Neural progenitor cell (in vitro differentiated cells): ENCODE data around the gene VPS33B. TPM values are rescaled to one million over a fixed set of nuclear protein-coding genes. Genes with fewer than 3 reads are reported as not detected.

Experiments
- DNase-seq: peaks from one replicate; pipeline ENCODE4 v3.0.0-alpha.2; 2016; ENCODE audit warnings: low spot score
- H2AFZ ChIP-seq: fragments of 200-600 bp; sonication (generic); replicated peaks from 2 replicates; pipeline ENCODE4 v1.6.1; 2016; ENCODE audit warnings: antibody characterized with exemption
- H3F3A ChIP-seq: fragments of 200-600 bp; sonication (generic); 2 replicates; pipeline ENCODE4 v1.6.1; 2016; ENCODE audit warnings: antibody characterized with exemption, low read depth
- H3K27ac ChIP-seq: fragments of 200-600 bp; sonication (generic); 2 replicates; pipeline ENCODE4 v1.5.1; 2016; ENCODE audit warnings: mild to moderate bottlenecking
- H3K27me3 ChIP-seq: fragments of 200-600 bp; sonication (generic); 2 replicates; pipeline ENCODE4 v1.6.1; 2016; ENCODE audit warnings: mild to moderate bottlenecking, moderate library complexity
- H3K36me3 ChIP-seq: fragments of 200-600 bp; sonication (generic); 2 replicates; pipeline ENCODE4 v1.5.1; 2016
- H3K4me1 ChIP-seq: fragments of 200-600 bp; sonication (generic); 2 replicates; pipeline ENCODE4 v1.6.1; 2016; ENCODE audit warnings: mixed run types
- H3K4me2 ChIP-seq: fragments of 200-600 bp; sonication (generic); 2 replicates; pipeline ENCODE4 v1.6.1; 2016
- H3K4me3 ChIP-seq: fragments of 200-600 bp; sonication (generic); 2 replicates; pipeline ENCODE4 v1.5.1; 2016
- H3K79me2 ChIP-seq: fragments of 200-600 bp; sonication (generic); 2 replicates; pipeline ENCODE4 v1.6.1; 2016; ENCODE audit warnings: low read depth
- H3K9ac ChIP-seq: fragments of 200-600 bp; sonication (generic); 2 replicates; pipeline ENCODE4 v1.6.1; 2016
- H3K9me3 ChIP-seq: fragments of 200-600 bp; sonication (generic); 2 replicates; pipeline ENCODE4 v1.5.1; 2016; ENCODE audit warnings: low read depth
- H4K20me1 ChIP-seq: fragments of 200-600 bp; sonication (generic); 2 replicates; pipeline ENCODE4 v1.6.1; 2016; ENCODE audit warnings: low read depth
- H3K27ac Mint-ChIP-seq: 3 replicates; pipeline ENCODE4 v1.8.0; 2021; ENCODE audit warnings: mixed read lengths
- H3K27me3 Mint-ChIP-seq: 2 replicates; pipeline ENCODE4 v1.8.0; 2022; ENCODE audit warnings: low read depth, mild to moderate bottlenecking, inconsistent platforms, moderate library complexity, mixed read lengths; ENCODE audit not compliant: insufficient read depth
- H3K36me3 Mint-ChIP-seq: 3 replicates; pipeline ENCODE4 v1.8.0; 2021; ENCODE audit warnings: mixed read lengths
- H3K4me1 Mint-ChIP-seq: 3 replicates; pipeline ENCODE4 v1.8.0; 2021; ENCODE audit warnings: mixed read lengths
- H3K4me3 Mint-ChIP-seq: 3 replicates; pipeline ENCODE4 v1.8.0; 2021; ENCODE audit warnings: mild to moderate bottlenecking, moderate library complexity, mixed read lengths
- H3K9me3 Mint-ChIP-seq: 3 replicates; pipeline ENCODE4 v1.8.0; 2020; ENCODE audit warnings: mixed read lengths
- CTCF ChIP-seq: fragments of 200-600 bp; sonication (generic); IDR thresholded peaks from 2 replicates; pipeline ENCODE4 v1.5.1; 2017; ENCODE audit warnings: antibody characterized with exemption, mild to moderate bottlenecking
- EZH2 ChIP-seq: fragments of 200-600 bp; sonication (generic); IDR thresholded peaks from 2 replicates; pipeline ENCODE4 v1.6.1; 2017; ENCODE audit warnings: antibody characterized with exemption, mild to moderate bottlenecking, moderate library complexity
- EZH2phosphoT487 ChIP-seq: fragments of 200-600 bp; sonication (generic); IDR thresholded peaks from 2 replicates; pipeline ENCODE4 v1.6.1; 2017; ENCODE audit warnings: antibody characterized with exemption
- total RNA-seq: library from RNA; depleted of rRNA; stranded (reverse); fragments of >200 nt; gene quantifications from 2 replicates; pipeline ENCODE4 v1.2.3, GENCODE V29; 2015; ENCODE audit warnings: low replicate concordance

The VPS33B gene
- total RNA-seq, 1 donor from 2014 or later = 13.9 TPM

GRCh38 chr15:90955624-90956273, 66.6 kb downstream of the VPS33B start:
- H3K4me3 Mint-ChIP-seq = peak overlapping the region; percentile 85
- H3K9me3 Mint-ChIP-seq = no peaks in the 10 kb centered on the region
- Histone ChIP-seq H3F3A (peaks cover 31% of the 10 kb centered on the region), H3K27ac (no peak overlapping the region), H3K9ac (no peak overlapping the region), H3K79me2 (no peaks in the 10 kb centered on the region), H3K4me2 (peak overlapping the region; percentile 78), H3K9me3 (no peaks in the 10 kb centered on the region), H4K20me1 (peaks cover 8% of the 10 kb centered on the region), H3K36me3 (no peaks in the 10 kb centered on the region), H3K27me3 (peaks cover 14% of the 10 kb centered on the region), H3K4me3 (peak overlapping the region; percentile 56), H2AFZ (no peak overlapping the region), H3K4me1 (peaks cover 12% of the 10 kb centered on the region)
- TF ChIP-seq EZH2phosphoT487 (no peak), CTCF (no peak), EZH2 (no peak)
- DNase-seq = no peak
- no peak overlapping the region for H3K27ac Mint-ChIP-seq
- peaks cover 11% of the 10 kb centered on the region for H3K27me3 Mint-ChIP-seq
- H3K4me1 Mint-ChIP-seq = peaks cover 16% of the 10 kb centered on the region
- peaks cover 12% of the 10 kb centered on the region for H3K36me3 Mint-ChIP-seq

- Histone ChIP-seq H3K9ac (no peak within 1 kb of the TSS), H2AFZ (peak within 1 kb of the TSS; percentile 84), H3K4me2 (peak within 1 kb of the TSS; percentile 78), H3K79me2 (no peaks in the 10 kb centered on the region), H3K27ac (no peak within 1 kb of the TSS), H3K27me3 (peaks cover 14% of the 10 kb centered on the region), H3K4me3 (peak within 1 kb of the TSS; percentile 56), H3K9me3 (no peaks in the 10 kb centered on the region), H4K20me1 (peaks cover 8% of the 10 kb centered on the region), H3F3A (peaks cover 31% of the 10 kb centered on the region), H3K36me3 (no peaks in the 10 kb centered on the region), H3K4me1 (peaks cover 12% of the 10 kb centered on the region)
- TF ChIP-seq EZH2phosphoT487 = no peak
- no peak for TF ChIP-seq EZH2
- TF ChIP-seq CTCF = no peak
- Mint-ChIP-seq H3K27ac (no peak within 1 kb of the TSS), H3K27me3 (peaks cover 11% of the 10 kb centered on the region), H3K9me3 (no peaks in the 10 kb centered on the region), H3K4me3 (peak within 1 kb of the TSS; percentile 85), H3K36me3 (peaks cover 15% of the 10 kb centered on the region), H3K4me1 (peaks cover 16% of the 10 kb centered on the region)
- DNase-seq = peak; percentile 93
These were observed 67.4 kb downstream of the VPS33B start, which contains the start of gene RCCD1 for GRCh38 chr15:90954712-90955623. Gene RCCD1, plus strand, starts transcription at chr15:90954884. Its CDS starts 1,851 bp downstream, at chr15:90956735.

GRCh38 chr15:90953947-90954711, 68.3 kb downstream of the VPS33B start:
- peak; percentile 45 for DNase-seq

More at GRCh38 chr15:90953947-90954711, 68.3 kb downstream of the VPS33B start:
- H3K36me3 Mint-ChIP-seq = peaks cover 15% of the 10 kb centered on the region
- Histone ChIP-seq H2AFZ (no peak overlapping the region), H3K4me3 (peak overlapping the region; percentile 56), H3K4me1 (peaks cover 12% of the 10 kb centered on the region), H3K9me3 (no peaks in the 10 kb centered on the region), H3K79me2 (no peaks in the 10 kb centered on the region), H3K9ac (no peak overlapping the region), H4K20me1 (peaks cover 8% of the 10 kb centered on the region), H3K27me3 (peaks cover 14% of the 10 kb centered on the region), H3K27ac (no peak overlapping the region), H3F3A (peaks cover 31% of the 10 kb centered on the region), H3K36me3 (no peaks in the 10 kb centered on the region), H3K4me2 (peak overlapping the region; percentile 78)
- peaks cover 12% of the 10 kb centered on the region for H3K27me3 Mint-ChIP-seq
- peak overlapping the region; percentile 85 for H3K4me3 Mint-ChIP-seq
- no peak overlapping the region for H3K27ac Mint-ChIP-seq
- peaks cover 16% of the 10 kb centered on the region for H3K4me1 Mint-ChIP-seq
- no peaks in the 10 kb centered on the region for H3K9me3 Mint-ChIP-seq
- no peak for TF ChIP-seq EZH2
- TF ChIP-seq EZH2phosphoT487 = no peak
- no peak for TF ChIP-seq CTCF
